Measurements from ENCODE around the gene ORM1.

DNA sequence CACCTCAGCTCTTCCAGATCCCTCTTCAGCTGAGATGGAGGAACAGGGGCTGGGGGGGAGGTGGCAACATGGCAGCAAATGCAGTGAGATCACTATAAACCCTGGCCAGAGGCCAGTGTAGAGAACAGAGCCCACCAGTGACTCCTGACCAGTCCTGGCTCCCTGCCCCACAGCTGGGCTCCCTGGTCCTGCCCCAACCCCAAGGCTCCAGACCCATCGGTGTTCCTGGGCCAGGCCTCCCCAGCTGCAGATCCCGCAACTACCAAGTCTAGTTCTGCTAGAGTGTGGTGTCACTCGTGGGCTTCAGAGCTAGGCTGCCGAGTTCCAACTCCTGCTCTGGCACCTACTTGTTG, 48.0 kb downstream of the ORM1 start:
- TF ChIP-seq, protein P1, sequence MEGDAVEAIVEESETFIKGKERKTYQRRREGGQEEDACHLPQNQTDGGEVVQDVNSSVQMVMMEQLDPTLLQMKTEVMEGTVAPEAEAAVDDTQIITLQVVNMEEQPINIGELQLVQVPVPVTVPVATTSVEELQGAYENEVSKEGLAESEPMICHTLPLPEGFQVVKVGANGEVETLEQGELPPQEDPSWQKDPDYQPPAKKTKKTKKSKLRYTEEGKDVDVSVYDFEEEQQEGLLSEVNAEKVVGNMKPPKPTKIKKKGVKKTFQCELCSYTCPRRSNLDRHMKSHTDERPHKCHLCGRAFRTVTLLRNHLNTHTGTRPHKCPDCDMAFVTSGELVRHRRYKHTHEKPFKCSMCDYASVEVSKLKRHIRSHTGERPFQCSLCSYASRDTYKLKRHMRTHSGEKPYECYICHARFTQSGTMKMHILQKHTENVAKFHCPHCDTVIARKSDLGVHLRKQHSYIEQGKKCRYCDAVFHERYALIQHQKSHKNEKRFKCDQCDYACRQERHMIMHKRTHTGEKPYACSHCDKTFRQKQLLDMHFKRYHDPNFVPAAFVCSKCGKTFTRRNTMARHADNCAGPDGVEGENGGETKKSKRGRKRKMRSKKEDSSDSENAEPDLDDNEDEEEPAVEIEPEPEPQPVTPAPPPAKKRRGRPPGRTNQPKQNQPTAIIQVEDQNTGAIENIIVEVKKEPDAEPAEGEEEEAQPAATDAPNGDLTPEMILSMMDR (IDR thresholded peaks at IDR 0.05; ENCODE audit: low read length) = no peak
- TF ChIP-seq EZH2phosphoT487 (IDR thresholded peaks at IDR 0.05; ENCODE audit: low read length) = no peak
- TF ChIP-seq EZH2 (optimal IDR thresholded peaks at IDR 0.05; ENCODE audit: low read depth, low read length) = no peak
